ENCODE measurements around the gene PRR15L. TPM values are rescaled to one million over a fixed set of nuclear protein-coding genes. Genes with fewer than 3 reads are reported as not detected.

PRR15L gene
- total and polyA plus RNA-seq, 2 experiments from 2014 or later = 0.57 TPM; not detected in 1

- TF ChIP-seq CTCF (conservative IDR thresholded peaks at IDR 0.05; ENCODE audit: low read depth in 2 of 2) (no peak), EZH2 (IDR thresholded peaks at IDR 0.05; ENCODE audit: low read depth, unreplicated experiment) (no peak)
Measured at GRCh38 chr17:47915776-47916398, 41.8 kb downstream of the PRR15L start (continued).

DNA sequence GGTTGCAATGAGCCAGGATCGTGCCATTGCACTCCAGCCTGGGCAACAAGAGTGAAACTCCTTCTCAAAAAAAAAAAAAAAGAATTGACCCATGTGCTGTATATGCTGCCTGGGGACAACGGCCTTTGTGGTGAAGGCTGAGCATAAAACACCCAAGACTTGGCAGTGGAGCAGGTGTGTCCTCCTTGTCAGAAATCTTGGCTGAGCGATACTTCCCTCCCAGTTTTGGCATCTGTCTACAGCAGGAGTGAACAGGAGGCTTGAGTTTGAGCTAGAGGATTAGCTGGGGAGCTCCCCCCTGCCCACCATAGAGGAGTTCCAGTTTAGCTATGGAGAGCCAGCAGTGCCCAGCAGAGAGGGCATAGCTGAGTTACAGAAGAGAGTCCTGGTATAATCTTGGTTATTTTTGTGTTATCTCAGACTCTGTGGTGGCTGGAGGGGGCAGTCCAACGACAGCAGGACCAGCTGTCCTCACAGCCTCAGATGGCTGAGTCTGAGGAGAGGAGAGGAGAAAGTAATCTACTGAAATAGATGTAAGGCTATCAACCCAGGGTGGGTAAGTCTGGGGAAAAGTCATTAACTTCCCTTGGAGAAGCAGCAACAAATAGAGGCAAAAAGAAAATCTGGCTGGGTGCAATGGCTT, 43.3 kb downstream of the PRR15L start:
- H4K20me1 ChIP-seq (replicated peaks; ENCODE audit: insufficient read depth) = no peaks in the 10 kb centered on the region; the same call in 1 of the 2 replicates
- H3K9me2 ChIP-seq (ENCODE audit: insufficient read depth) = no peaks in the 10 kb centered on the region
- Mint-ChIP-seq H3K4me1 (no peaks in the 10 kb centered on the region; the same call in 2 of the 3 replicates), H3K27me3 (ENCODE audit: insufficient read depth, low read depth, poor library complexity) (peaks cover 4% of the 10 kb centered on the region), H3K4me3 (no peak overlapping the region), H3K9me3 (no peaks in the 10 kb centered on the region), H3K36me3 (ENCODE audit: low read depth) (peaks cover 6% of the 10 kb centered on the region; the same call in 2 of the 3 replicates), H3K27ac (0 out of 2 replicates have a peak overlapping the region, but pooled peaks have one; percentile 34)
- no peaks in the 10 kb centered on the region for H3K4me1 ChIP-seq (ENCODE audit: insufficient read depth)
- H2AFZ ChIP-seq = no peak overlapping the region
- no peaks in the 10 kb centered on the region for H3K36me3 ChIP-seq (ENCODE audit: insufficient read depth)
- ATAC-seq (no peak), DNase-seq (ENCODE audit: low spot score) (no peak)
- H3K79me2 ChIP-seq (replicated peaks; ENCODE audit: insufficient read depth) = no peaks in the 10 kb centered on the region
- no peaks in the 10 kb centered on the region; the same call in 1 of the 2 replicates for H3F3A ChIP-seq (replicated peaks; ENCODE audit: low read depth)
- no peak overlapping the region for H3K4me2 ChIP-seq
- H3K27me3 ChIP-seq (ENCODE audit: insufficient read depth) = no peaks in the 10 kb centered on the region
- H3K4me3 ChIP-seq = no peak overlapping the region
- H3K27ac ChIP-seq (ENCODE audit: low read depth) = no peak overlapping the region
- TF ChIP-seq POLR2AphosphoS5 (IDR thresholded peaks at IDR 0.05; ENCODE audit: low read depth) (no peak), JUNB (IDR thresholded peaks at IDR 0.05; ENCODE audit: unreplicated experiment) (no peak), CREB1 (CRISPR knock-in tag; IDR thresholded peaks at IDR 0.05; ENCODE audit: low read depth) (no peak), CTCF (conservative IDR thresholded peaks at IDR 0.05; ENCODE audit: low read depth in 2 of 2) (no peak)
- TF ChIP-seq, protein P1, sequence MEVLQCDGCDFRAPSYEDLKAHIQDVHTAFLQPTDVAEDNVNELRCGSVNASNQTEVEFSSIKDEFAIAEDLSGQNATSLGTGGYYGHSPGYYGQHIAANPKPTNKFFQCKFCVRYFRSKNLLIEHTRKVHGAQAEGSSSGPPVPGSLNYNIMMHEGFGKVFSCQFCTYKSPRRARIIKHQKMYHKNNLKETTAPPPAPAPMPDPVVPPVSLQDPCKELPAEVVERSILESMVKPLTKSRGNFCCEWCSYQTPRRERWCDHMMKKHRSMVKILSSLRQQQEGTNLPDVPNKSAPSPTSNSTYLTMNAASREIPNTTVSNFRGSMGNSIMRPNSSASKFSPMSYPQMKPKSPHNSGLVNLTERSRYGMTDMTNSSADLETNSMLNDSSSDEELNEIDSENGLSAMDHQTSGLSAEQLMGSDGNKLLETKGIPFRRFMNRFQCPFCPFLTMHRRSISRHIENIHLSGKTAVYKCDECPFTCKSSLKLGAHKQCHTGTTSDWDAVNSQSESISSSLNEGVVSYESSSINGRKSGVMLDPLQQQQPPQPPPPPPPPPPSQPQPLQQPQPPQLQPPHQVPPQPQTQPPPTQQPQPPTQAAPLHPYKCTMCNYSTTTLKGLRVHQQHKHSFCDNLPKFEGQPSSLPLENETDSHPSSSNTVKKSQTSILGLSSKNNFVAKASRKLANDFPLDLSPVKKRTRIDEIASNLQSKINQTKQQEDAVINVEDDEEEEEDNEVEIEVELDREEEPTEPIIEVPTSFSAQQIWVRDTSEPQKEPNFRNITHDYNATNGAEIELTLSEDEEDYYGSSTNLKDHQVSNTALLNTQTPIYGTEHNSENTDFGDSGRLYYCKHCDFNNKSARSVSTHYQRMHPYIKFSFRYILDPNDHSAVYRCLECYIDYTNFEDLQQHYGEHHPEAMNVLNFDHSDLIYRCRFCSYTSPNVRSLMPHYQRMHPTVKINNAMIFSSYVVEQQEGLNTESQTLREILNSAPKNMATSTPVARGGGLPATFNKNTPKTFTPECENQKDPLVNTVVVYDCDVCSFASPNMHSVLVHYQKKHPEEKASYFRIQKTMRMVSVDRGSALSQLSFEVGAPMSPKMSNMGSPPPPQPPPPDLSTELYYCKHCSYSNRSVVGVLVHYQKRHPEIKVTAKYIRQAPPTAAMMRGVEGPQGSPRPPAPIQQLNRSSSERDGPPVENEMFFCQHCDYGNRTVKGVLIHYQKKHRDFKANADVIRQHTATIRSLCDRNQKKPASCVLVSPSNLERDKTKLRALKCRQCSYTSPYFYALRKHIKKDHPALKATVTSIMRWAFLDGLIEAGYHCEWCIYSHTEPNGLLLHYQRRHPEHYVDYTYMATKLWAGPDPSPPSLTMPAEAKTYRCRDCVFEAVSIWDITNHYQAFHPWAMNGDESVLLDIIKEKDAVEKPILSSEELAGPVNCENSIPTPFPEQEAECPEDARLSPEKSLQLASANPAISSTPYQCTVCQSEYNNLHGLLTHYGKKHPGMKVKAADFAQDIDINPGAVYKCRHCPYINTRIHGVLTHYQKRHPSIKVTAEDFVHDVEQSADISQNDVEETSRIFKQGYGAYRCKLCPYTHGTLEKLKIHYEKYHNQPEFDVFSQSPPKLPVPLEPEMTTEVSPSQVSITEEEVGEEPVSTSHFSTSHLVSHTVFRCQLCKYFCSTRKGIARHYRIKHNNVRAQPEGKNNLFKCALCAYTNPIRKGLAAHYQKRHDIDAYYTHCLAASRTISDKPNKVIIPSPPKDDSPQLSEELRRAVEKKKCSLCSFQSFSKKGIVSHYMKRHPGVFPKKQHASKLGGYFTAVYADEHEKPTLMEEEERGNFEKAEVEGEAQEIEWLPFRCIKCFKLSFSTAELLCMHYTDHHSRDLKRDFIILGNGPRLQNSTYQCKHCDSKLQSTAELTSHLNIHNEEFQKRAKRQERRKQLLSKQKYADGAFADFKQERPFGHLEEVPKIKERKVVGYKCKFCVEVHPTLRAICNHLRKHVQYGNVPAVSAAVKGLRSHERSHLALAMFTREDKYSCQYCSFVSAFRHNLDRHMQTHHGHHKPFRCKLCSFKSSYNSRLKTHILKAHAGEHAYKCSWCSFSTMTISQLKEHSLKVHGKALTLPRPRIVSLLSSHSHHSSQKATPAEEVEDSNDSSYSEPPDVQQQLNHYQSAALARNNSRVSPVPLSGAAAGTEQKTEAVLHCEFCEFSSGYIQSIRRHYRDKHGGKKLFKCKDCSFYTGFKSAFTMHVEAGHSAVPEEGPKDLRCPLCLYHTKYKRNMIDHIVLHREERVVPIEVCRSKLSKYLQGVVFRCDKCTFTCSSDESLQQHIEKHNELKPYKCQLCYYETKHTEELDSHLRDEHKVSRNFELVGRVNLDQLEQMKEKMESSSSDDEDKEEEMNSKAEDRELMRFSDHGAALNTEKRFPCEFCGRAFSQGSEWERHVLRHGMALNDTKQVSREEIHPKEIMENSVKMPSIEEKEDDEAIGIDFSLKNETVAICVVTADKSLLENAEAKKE (CRISPR knock-in tag; IDR thresholded peaks at IDR 0.05) = no peak
- TF ChIP-seq, protein P2, sequence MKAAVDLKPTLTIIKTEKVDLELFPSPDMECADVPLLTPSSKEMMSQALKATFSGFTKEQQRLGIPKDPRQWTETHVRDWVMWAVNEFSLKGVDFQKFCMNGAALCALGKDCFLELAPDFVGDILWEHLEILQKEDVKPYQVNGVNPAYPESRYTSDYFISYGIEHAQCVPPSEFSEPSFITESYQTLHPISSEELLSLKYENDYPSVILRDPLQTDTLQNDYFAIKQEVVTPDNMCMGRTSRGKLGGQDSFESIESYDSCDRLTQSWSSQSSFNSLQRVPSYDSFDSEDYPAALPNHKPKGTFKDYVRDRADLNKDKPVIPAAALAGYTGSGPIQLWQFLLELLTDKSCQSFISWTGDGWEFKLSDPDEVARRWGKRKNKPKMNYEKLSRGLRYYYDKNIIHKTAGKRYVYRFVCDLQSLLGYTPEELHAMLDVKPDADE (IDR thresholded peaks at IDR 0.05) = no peak
